GM20431 (cell line): Measurements from ENCODE around the gene KCNJ5.

Experiments used
- in situ Hi-C: fragments of 300-500 bp; cut with MseI, MboI; formaldehyde crosslinking; loops from one replicate; pipeline ENCODE4 v1.15.0; 2020; ENCODE audit warnings: low sequenced_read_pairs; ENCODE audit not compliant: unreplicated experiment

The KCNJ5 gene

GRCh38 chr11:128942817-128943427, 51.8 kb downstream of the KCNJ5 start, which contains the start of gene TP53AIP1:
TP53AIP1 (minus strand) TSS chr11:128942871; CDS start chr11:128937818, 5,053 bp downstream.
- in situ Hi-C loops = no loop called here

GRCh38 chr11:128943428-128943976, 52.3 kb downstream of the KCNJ5 start:
- in situ Hi-C loops = no loop called here

- in situ Hi-C loops = no loop called here
Observed at GRCh38 chr11:128946648-128947047, 55.5 kb downstream of the KCNJ5 start.

- in situ Hi-C loops = no loop called here
Observed at GRCh38 chr11:128947773-128948172, 56.6 kb downstream of the KCNJ5 start.

DNA sequence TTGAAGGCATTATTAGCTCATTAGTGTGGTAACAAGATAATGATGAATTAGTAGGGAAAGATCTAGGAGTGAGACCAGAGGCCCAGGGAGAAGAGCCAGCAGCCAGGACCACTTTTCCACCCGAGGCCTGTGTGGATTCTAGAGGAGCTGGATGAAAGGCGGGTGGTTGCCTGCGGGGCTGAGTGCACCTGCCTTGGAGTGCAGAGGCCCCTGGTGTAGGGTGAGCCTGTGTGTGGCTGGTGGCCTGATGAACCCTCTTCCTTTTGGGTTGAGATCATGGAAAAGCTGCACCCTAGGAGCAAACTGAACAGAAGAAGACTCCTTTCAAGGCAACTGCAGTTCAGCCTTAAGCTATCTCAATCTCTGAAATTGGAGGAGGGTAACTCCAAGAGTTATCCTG, 57.4 kb downstream of the KCNJ5 start:
- in situ Hi-C loops = no loop called here

DNA sequence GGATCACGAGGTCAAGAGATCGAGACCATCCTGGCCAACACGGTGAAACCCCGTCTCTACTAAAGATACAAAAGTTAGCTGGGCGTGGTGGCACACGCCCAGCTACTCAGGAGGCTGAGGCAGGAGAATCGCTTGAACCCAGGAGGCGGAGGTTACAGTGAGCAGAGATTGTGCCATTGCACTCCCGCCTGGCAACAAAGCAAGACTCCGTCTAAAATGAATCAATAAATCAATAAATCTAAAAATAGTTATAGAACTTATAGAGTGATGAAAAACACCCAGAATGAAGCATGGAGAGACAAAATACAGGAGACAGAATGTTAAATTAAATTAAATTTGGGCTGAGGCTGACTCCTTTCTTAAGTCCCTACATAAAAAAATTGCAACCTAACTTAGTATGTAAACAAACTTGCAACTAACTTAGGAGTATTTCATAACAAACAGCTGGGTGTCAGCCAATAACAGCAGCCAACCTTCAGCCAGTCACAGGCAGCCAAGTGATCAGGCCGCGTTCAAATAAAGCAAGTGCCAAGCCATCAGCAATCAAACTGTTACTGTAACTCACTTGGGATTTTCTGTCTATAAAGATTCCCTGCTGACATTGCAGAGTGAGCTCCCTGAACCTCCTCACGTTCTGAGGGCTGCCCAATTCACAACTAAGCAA, 58.8 kb downstream of the KCNJ5 start:
- in situ Hi-C loops = loop anchor here (5.0 kb wide), 1 partner anchor 63 kb away; no protein-coding TSS in a partner anchor

- in situ Hi-C loops = loop anchor here (5.0 kb wide), 1 partner anchor 66 kb away; no protein-coding TSS in a partner anchor
Observed at GRCh38 chr11:128953151-128953550, 62.0 kb downstream of the KCNJ5 start.

- in situ Hi-C loops = no loop called here
Observed at GRCh38 chr11:128955636-128956035, 64.5 kb downstream of the KCNJ5 start.

- in situ Hi-C loops = no loop called here
Observed at GRCh38 chr11:128956401-128957201, 65.4 kb downstream of the KCNJ5 start.

DNA sequence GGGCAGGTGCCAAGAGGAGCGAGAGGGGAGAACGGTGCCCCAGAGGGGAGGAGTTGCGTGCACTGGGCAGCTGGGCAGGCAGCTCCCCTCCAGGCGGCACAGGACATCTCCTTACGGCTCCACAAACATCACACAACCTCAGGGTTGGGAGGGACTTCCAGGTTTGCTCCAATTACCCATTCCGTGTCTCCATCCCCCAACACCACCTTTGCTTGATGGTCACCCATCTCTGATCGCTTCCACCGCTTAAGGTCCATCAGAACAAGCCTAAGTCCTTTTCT, 66.0 kb downstream of the KCNJ5 start:
- in situ Hi-C loops = no loop called here

DNA sequence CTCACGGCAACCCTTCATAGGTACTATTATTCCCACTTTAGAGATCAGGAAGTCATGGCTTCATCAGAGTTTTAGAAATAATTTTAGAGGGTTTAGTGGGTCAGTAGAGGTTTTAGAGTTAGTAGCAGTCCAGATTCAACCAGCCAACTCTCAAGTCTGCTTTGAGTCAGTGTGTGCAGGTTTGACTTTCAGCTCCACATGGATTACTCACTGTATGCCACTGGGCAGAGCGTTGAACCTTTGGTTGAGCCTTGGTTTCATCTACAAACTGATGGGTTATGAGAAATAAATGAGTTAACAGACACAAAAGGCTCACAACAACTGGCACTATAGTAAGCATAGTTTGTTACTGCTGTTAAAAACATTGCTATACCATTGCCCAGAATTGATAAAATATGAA, 70.5 kb downstream of the KCNJ5 start:
- in situ Hi-C loops = no loop called here

- in situ Hi-C loops = no loop called here
Observed at GRCh38 chr11:128962896-128963295, 71.7 kb downstream of the KCNJ5 start.

DNA sequence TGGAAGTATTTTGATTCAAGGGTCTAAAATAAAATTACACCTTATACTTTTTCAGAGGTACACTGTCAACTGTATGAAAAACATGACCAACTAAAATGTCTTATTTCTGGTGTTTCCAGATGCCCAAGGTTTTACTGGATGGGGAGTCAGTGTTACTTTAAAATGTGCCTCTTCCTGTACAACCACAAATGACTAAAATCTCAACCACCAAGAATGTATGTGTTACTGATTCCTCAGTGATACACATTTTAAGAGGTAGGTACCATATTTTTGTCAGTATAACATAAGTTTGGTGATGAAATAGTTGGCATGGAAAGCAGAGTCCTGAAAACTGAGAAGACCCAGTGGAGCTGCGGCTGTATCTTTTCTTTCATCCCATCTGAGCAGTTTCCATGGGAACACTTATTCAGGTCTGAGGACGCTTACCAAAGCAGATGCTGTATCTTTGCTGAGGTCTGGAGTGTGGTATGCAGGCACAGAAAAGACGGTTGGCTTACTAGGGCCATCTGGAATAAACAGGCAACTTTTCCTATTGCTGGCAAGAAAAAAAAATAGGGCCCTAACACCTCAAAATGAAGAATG, 72.7 kb downstream of the KCNJ5 start:
- in situ Hi-C loops = no loop called here

DNA sequence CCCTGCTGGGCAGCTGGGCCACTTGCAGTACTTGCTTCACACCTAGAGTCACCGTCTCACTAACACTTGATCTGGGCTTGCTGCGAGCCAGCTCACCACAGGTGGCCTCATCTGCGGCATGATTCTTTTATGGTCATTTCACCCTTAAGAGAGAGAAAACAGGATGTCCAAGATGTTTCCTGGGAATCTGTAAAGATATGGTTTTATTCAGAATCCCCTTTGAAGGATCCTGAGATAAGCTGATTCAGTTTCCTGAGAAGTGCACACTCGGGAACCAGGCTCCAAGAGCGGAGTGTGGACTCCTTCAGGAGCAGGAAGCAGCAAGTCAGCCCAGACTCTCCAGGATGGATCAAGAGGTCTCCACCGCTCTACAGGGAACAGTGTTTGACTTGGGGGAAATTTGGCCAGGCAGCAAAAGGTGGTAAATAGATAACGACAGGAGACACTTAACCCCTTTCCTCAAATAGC, 73.3 kb downstream of the KCNJ5 start:
- in situ Hi-C loops = no loop called here

DNA sequence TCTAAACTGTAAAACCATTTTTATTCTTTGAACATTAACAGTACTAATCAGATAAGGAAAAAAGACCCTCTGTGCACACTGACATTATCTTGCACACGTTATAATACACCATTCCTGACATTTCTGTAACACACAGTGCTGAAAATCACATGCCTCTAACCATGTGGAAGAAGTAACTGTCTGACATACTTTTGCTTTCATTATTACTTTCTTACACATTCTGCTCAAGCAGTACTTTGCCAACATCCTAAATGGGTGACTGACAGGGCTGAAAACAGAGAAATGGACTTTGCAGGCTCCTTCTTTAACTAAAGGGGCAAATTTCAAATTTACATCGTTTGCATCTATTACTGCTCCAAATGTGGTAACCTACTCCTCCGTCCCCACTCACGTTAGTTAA, 74.3 kb downstream of the KCNJ5 start:
- in situ Hi-C loops = no loop called here

DNA sequence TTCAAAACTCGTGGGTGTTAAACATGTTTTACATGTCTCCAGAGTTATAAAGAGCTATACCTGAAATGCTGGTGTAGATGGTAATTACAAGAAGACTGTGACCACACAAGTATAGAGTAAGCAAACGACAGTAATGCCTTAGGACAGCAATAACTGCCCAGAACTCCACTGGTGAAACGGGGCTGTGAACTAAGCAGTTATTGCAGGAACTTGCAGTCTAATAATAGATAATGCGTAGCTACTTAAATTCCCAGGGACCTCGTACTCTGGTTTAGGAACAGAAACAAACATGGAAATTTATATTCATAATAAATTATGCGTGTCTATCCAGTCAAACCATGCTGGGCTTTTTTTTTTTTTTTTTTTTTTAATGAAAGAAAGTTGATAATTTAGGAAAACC, 76.4 kb downstream of the KCNJ5 start:
- in situ Hi-C loops = no loop called here

DNA sequence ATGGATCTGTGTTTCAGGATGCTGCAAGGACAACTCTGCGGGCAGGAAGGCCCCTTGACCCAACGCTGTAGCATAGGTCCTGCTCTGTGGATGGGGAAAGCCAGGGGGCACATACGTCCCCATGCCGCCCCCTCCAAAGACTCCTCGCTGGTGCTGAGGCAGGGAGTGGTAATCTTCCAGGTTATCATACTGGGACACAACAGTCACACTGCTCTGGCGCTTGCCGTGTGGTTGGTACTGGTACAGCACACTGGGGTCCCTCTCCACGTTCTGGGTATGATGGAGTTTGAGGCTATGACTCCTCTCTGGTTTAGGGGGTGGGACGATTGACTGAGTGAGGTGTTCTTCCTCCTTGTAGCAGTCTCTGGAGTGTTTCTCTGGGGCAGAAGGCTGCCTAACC, 77.8 kb downstream of the KCNJ5 start:
- in situ Hi-C loops = no loop called here
